ENCODE data around the gene SLC22A31.

Gene SLC22A31

DNA sequence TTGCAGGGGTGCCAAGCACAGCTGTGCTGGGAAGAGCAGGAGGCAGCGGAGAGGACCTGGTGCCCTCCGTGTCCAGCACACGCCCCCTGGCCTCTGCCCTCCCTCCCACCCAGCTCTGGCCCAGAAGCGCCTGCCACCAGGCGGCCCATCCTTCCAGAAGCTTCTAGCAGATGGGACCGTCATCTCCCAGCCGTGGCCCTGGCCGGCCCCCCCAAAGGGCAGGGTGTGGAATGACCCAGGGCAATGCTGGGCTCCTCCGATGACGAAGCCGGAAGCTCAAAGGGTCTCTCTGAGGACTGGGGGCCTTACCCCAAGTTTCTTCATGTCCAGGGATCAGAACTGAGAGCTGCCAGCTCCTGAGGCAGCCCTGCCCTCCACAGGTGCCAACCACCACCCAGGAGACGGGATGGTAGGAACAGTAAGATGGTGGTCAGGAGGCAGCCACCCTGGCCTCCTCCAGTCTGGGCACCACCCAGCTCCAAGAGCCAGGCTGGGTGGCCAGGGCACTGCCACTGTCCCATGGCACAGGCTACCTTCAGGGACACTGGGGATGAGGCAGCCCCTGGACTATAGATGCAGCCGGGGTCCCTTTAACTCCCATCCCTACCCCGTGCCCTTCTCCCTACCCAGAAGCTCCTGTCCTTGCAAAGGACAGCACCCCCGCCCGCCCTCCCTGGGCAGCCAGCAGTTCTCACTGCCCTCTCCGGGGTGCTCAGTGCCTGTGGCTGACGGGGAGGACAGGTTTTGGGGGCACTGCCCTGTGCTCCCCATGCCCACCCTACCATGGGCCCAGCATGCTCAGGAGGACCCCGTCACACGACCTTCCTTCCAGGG is 35.3 kb downstream of the SLC22A31 start:
- DNase-seq = no peak

DNA sequence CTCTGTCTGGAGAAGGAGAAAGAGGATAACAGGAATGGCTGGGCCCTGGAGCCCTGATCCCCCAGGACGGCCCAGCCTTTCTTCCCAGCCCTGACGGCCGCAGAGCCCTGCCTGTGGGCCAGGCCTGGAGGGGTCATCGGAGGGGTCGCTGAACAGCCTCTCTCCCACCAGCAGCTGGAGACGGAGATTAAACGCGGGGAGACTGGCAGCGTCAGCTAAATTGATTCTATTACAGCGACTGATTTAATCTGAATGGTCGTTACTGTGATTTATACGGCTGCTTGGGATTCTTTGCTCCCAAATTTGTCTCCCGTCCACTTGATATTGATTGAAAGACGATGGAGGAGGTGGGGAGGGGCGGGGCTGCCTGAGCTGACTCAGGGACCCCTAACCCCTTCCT is 35.9 kb downstream of the SLC22A31 start:
- DNase-seq = no peak

DNA sequence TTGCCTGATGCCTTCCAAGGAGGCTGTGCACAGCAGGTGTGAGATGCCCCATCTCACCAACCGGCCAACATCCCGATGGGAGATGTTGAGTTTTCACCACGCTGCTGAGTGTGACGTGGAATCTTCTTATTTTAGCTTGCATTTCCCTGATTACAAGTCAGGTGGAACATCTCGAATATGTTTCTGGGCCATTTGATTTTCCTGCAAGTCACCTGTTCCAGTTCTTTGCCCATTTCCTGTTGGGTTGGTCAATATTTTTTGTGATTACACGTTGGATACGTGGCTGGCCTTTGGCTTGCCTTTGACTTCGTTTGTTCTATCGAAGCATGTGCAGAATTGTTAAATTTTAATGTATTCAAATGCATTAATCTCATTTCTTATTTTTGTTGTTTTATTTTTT is 37.0 kb downstream of the SLC22A31 start:
- no peak for DNase-seq

DNA sequence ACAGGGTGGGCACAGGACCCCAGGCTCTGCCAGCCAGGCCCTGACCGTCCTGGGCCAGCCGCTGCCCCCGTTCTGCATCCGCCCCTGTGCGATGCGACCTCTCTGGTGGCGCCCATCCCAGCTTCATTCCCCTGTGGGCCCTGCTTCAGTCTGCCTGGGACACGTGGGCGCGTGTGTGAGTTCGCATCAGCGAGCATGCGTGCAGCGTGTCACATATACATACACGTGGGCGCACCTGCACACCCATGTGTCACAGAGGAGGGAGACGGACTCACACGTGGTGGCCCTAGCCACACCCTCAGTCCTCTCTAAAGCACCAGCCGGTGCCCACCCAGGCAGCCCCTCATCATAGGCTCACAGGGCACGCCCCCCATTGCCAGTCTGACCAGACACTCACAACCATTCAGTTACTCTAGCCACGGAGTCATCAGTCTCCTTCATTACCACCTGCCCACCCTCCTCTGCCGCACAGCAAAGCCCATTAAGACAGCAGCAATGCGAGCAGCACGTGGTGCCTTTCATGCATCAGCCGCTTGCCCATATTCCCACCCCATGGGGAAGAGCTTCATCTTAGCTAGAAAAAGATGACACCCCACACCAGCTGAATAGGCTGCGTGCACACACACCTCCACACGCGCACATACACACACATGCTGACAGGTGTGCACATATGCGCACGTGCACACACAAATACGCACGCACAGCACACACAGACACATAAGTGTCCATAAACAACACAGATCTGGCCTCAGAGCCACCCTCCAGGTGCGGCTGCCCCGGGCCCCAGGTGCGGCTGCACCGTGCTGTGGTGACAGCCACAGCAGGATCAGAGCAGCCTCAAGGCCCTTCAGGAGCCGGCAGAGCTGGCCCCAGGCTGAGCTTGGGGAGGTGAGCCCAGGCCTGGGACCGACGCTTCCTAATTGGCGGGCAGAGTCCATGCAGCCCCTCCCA is 38.3 kb downstream of the SLC22A31 start:
- no peak for DNase-seq

DNA sequence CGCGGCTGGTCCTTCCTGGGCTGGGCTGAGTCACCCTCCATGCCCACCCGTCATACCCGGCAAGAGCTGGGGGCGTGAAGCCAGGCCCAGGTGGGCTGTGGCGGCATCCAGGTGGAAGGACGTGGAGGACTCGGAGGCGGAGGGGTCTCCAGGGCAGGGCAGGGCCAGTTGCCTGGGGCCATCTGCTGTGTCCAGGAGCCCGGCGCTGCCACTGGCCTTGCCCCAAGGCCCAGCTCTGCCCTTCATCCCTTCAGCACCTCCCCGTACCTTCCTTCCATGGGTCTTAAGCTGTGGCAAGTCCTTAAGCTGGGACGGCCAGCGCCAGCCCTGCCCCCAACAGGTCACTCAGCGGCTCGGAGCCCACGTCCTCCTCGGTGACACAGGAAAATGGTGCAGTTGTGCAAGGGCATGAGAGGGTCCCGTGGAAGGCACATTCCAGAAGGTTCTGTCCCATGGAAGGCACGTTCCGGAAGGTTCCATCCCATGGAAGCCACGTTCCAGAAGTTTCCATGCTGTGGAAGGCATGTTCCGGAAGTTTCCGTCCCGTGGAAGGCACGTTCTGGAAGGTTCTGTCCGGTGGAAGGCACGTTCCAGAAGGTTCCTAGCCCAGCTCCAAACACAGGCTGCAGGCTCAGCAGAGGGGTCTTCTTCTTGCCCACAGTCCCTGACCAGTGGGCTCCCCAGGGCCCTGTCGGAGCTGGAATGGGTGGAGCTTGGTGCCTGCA is 39.2 kb downstream of the SLC22A31 start:
- no peak for DNase-seq

DNA sequence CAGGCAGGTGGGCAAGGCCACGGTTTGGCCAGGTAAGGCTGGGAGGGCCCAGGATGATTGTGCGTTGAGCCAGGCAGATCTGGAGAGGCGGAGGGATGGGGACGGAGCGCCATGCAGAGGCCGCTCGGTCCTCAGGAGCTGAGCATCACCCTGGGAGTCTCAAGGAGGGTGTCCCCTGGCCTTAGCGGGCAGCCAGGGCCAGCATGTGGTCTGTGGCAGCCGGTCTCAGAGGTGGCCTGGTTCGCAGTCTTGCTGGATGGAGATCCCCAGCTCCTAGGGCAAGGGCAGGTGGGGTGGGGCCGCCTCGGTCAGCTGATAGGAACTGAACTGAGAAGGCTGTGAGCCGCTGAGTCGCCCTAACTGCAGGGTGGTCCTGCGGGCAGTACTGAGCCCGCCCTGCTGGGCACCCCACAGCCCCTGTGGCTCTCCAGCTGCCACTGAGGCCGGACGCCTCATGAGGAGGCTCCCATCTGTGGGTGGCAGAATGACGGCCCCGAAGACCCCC is 40.4 kb downstream of the SLC22A31 start:
- no peak for DNase-seq

DNA sequence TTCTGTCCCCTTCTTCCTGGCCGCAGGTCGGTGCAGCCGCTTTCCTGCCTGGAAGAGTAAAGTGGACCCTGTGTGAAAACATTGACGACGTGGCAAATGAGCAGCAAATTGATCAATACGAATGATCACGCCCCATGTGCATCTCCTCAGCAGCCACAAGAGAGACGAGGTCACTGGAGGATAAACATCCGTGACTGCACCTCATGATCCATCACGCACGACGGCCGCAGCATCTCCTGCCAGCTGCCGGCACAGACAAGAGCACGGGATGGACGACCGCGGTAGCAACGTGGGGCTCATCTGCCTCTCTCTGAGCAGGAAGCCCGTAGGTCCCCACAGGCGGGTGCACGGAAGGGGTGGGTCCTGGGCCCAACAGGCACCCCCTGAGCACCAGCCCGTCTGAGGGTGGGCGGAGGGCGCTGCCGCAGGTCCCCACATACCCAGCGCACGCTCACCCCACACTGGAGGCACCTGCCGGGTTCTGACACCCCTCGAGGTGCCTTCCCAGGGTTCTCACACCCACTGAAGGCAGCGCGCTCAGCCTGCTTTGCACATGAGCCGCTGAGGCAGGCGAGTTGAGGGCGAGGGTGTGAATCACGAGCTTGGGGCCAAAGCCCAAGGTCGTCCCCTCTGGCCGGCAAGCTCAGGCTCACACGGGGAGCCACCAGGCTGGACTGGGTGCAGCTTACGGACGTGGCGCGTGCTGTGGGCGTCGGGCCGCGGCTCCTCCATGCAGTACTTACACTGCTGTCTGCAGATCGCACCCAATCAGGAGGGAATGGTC is 41.1 kb downstream of the SLC22A31 start:
- no peak for DNase-seq

DNA sequence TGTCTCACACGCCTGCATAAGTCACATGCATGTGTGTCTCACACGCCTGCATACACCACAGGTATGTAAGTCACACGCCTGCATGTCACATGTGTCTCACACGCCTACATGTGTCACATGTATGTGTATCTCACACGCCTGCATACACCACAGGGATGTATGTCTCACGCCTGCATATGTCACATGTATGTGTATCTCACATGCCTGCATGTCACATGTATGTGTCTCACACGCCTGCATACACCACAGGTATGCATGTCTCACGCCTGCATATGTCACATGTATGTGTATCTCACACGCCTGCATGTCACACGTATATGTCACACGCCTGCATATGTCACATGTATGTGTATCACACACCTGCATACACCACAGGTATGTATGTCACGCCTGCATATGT is 42.6 kb downstream of the SLC22A31 start:
- DNase-seq = no peak

DNA sequence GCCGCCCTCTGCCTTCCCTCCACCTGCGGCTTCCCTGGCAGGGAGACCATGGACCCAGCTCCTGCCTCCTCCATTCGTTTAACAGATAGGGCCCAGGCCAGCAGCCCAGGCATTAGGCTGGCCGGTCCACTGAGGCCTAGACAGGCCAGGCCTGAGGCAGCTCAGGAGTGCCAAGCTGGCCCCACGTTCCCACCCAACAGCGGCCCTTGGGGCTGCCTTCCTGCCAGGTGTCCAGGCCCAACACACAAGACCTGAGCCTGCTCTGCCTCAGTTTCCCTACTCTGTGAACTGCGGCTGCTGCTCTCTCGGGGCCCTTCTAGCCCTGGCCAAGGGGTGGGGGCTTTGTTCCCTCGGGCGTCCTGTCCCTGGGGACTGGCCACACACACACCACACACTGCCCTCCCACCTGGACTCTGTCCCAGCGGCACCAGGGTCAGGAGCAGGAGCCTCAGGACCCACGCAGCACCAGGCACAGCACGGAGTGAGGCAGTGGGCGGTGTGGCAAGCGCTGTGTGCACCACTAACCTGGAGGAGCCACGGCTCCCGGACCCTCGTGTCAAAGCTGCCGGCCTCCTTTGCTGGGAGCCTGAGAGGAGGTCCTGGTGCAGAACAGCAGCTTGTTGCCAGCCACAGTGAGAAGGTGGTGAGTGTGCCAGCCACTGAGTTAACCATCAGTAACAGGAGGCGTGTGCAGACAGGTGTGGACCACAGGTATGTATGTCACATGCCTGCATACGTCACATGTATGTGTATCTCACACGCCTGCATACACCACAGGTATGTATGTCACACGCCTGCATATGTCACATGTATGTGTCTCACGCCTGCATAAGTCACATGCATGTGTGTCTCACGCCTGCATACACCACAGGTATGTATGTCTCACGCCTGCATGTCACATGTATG is 43.3 kb downstream of the SLC22A31 start:
- no peak for DNase-seq

DNA sequence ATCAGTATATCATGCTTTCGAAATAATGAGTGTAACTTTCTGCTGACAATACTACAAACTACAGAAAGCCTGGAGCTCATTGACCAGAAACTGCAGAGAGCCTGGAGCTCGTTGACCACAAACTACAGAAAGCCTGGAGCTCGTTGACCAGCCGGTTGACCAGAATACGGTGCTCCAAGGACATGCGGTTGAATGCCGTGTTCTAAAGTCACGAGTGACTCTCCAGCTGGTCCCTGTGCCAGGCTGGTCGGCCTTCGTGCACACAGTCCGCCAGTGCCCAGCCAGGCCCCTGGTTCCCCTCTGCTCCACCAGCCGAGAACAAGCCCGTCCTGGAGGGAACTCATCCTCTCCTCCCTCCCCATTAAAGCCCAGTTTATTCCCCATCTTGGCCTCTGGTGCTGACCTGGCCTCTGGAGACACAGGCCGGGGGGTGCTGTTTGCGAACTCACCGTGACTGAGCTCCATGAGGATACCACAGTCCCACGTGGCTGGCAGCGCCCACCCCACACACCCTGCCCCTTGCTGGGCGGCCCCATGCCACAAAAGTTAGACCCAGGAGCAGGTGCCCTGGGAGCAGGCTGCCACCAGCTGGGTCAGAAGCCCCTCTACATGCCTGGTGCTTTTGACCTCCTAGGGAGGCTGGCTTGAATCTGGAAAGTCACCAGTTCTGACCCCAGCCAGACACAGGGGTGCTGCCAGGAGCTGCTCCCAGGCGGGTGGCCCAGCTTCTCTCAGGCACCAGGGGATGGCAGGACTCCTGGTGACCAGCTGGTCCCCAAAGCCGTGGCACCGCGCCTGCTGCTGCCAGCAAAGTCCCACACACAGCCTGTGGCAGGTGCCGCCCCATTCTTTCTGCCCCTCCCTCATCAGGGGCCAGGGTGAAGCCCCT is 44.2 kb downstream of the SLC22A31 start:
- no peak for DNase-seq

DNA sequence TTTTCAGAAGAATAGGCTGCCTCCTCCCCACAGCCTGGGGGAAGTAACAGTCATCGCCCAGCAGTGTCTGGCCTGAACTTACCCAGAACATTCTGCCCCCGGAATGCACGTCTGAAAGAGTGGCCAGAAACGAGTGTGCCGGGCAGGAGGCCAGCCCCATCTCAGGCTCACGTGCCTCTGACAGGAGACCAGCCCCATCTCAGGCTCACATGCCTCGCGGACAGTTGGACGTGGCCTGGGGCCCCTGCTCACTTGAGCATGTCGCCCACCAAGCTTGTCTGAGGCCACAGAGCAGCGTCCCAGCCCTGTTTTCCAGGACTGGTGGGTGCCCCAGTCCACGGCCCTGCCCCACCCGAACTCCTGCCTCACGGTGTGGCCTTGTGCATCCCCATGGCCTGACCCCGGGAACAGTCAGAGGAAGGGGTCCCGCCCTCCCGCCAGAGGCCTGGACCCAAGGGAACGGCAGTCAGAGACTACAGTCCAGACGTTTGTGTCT is 45.1 kb downstream of the SLC22A31 start:
- DNase-seq = no peak

DNA sequence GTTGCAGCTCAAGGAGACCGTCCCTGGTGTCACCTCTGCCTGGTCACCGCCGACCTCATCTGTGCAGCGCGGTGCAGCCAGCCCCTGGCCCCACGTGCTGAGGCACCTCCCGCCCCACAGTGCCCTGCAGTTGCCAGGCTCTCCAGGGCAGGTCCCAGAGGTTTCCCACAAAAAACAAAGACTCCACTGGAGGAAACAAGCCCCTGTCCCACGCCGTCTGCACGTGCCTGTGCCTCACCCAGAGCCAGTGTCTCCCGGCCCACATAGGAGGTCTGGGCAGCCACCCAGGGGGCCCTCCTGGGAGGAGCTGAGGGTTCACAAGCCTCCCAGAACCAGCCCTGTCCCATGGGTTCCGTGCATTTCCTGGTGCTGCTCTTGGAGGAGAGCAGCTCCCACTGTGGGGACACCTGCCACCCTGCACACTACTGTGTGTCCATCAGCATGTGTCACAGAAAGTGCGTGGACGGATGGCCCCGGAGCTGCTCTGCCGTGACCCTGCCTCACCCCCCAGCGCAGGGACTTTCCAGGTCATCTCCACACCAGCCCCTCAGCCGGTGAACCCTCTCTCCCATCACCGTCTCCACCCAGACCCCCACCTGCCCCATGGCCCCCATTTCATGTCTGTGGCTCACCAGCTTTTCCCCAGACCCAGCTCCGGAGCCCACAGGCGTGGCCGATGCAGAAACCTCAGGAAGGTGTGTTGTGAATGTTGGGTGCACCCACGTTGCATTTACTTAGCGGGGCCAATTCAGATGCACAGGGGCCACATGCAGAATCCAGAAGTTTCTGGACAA is 45.8 kb downstream of the SLC22A31 start:
- no peak for DNase-seq

DNA sequence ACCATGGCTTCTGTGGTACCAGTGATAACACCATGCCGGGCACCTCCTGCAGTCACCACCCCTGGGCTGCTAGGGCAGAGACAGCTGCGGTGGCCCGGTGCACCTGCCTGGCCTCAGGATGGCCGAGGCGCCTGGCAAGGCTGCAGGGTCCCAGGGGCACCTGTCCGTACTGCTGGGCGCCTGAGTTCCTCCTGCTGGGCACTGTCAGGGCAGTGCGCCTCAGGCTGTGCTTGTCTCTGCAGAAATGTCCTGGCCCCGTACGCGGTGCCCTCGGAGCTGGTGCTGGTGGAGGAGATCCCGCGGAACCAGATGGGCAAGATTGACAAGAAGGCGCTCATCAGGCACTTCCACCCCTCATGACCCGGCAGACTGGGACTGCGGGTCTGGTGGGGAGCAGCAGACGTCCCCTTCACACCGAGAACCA is 46.5 kb downstream of the SLC22A31 start:
- no peak for DNase-seq

DNA sequence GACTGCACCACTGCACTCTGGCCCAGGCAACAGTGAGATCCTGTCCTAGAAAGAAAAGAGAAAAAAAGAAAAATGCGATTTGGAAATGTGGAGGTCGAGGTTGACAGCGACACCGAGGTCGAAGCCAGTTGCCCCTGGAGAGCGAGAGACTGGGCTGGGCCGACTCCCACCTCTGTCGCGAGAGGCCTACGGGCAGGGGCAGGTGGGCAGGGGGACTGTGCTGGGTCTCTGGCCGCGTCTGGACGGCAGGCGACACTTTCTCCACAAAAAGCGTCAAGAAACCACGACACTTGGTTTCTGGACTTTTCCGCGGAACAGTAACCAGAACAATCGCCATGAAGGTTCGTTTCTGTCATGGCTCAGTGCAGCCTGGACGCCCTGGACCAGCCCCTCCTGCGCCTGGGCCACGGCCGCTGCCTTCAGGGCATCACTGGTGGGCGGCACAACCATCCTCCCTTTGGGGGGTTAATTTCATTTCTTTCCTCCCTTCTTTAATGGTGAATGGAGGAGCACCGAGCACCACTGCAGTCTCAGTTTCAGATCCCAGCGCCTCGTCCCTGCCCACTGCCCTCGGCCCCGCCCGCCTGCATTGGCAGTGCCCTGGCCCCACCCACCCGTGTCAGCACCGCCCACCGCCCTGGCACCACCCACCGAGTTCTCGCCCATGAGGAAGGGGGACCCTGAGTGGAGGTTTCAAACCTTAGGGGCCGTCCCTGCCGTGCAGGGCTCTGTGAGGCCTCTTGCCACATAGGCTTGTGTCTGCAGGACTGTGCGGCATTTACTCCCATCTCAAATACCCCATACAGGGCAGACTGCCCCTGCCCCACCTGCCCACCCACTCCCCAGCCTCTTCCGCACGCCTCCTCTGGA is 47.3 kb downstream of the SLC22A31 start:
- DNase-seq = no peak

DNA sequence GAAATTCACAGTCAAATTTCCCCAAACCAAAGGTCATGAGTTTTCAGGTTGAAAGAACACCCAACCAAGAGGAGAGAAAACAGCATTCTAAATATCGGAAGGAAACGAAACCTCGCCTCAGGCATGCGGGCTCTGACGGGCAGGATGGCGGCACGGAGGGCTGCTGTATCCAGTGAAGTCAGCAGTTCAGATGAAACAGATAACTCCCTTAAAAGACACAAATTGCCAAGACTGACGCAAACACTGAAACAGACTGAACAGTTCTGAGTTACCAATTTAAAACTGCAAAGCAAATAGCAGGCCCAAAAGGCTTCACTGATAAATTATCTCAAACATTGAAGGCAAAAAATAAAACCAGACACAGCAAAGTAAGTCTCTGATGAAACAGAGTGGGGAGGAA is 49.4 kb downstream of the SLC22A31 start:
- DNase-seq = no peak

DNA sequence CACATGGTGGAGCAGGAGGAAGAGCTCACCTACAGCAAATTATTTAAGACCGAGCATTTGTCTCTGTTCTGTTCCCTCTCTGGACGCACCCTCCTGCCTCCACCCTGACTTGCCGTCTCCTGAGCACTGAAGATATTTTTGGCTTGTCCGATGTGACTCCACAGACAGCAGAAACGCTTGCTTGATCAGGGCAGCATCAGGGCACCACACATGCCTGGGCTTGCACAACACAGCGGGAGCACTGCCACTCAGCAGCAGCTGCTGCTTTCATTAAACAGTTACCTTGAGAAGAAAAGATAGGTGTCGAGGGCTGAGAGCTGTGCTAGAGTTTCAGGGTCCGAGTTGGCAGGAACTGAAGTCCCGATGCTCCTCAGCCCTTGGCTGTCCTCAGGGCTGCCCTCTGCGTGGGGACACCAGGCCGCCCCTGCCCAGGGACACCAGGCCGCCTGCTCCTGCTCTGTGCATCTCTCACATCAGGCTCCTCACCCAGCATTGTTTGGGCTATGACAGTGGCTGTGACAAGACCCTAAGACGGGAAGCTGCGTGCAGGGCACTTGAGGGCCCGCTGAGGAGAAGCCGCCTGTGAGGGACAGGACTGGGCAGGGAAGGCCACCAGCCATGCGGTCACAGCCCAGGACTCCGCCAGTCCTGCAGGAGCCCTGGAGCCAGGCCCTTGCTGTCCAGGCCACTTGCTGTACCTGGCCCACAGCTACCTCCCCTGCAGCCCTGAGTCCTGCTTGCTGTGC is 50.1 kb downstream of the SLC22A31 start:
- DNase-seq = no peak

DNA sequence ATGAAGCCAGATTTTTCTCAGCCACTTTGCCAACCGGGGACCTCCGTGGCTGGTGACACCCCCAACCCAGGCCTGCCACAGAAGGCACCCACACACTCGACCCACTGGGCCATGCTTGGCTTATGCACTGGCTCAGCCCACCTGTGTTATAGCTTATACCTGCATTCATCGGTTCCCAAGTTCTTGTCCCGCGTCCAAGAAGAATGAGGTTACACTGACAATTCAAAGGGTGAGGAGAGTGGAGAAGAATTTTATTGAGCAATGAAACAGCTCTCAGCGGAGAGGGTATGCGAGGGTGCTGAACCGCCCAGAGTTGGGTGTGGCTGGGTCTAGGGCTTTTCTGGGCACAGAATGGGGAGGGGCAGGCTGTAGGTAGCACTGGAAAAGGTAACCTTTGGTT is 51.0 kb downstream of the SLC22A31 start:
- DNase-seq = no peak
